ENCODE measurements around the gene CCNA2. TPM values are rescaled to one million over a fixed set of nuclear protein-coding genes. Genes with fewer than 3 reads are reported as not detected.

Gene CCNA2
- total and polyA plus RNA-seq, 9 of the 15 experiments (the other 6 are each of a cell fraction or from before 2014, with no cell fraction given): 37.1 to 197 (median 154) TPM

DNA sequence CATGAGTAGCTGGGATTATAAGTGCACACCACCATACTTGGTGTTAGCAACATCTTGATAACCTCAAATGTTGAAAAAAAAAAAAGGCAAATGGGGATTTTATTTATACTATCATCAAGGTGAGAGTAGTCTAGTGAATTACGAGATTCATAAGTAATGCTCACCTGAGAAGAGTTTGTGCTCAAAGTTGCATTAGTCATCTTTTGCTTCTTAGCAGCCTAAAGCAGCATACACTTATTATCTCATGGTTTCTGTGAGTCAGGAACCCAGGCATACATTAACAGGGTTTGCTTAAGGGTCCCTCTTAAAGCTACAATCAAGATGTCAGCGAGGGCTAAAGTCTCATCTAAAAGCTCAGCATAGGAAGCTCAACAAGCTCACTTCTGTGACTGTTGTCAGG lies 30.7 kb downstream of the CCNA2 start:
- no peak for FAIRE-seq
- no peak overlapping the region for H3K27ac ChIP-seq (ENCODE audit: extremely low read depth, low read depth, low read length)
- H3K36me3 ChIP-seq (ENCODE audit: control insufficient read depth, insufficient read depth, low read length): no peaks in the 10 kb centered on the region
- in situ Hi-C loops (cut with MboI) (no loop called here), intact Hi-C loops (cut with micrococcal nuclease) (no loop called here)
- H4K20me1 ChIP-seq (replicated peaks; ENCODE audit: control insufficient read depth, insufficient read depth, low read length): no peaks in the 10 kb centered on the region
- H3K9ac ChIP-seq (ENCODE audit: insufficient read depth in 1 of 2, low read depth in 2 of 2, low read length in 2 of 2): no peak overlapping the region
- ATAC-seq: no peak
- ChIA-PET POLR2A (interaction anchor here (1.5 kb wide), 1 partner anchor 11 kb away, joined by 3 read pairs; no protein-coding TSS in a partner anchor), CTCF (ENCODE audit: low intra/inter-chr PET ratio) (no interaction called here)
- H3K9me3 ChIP-seq (replicated peaks; ENCODE audit: control insufficient read depth, insufficient read depth, low read depth, low read length): no peaks in the 10 kb centered on the region
- H3K4me3 ChIP-seq: no peak overlapping the region
- no TSS peak for BruUV-seq (replicated peaks)
- no peak overlapping the region for H2AFZ ChIP-seq (ENCODE audit: low read depth, low read length)
- DNase-seq (ENCODE audit: extremely low read depth in 1 of 4, low spot score in 3 of 4): no peak
- no peak overlapping the region for H3K4me2 ChIP-seq (ENCODE audit: insufficient read depth, low read length)
- H3K4me1 ChIP-seq (replicated peaks in 1 of 2; ENCODE audit: control insufficient read depth in 2 of 2, insufficient read depth in 2 of 2, low read length in 2 of 2): peaks cover 5 to 36% of the 10 kb centered on the region in 2 experiments; a peak in 3 of 5 replicates
- no peaks in the 10 kb centered on the region for H3K27me3 ChIP-seq (ENCODE audit: control insufficient read depth in 2 of 2, insufficient read depth in 2 of 2, low read length in 2 of 2)
- TF ChIP-seq ZBTB1 (CRISPR knock-in tag; IDR thresholded peaks at IDR 0.05; ENCODE audit: borderline replicate concordance, low read depth) (no peak), PHTF2 (CRISPR knock-in tag; IDR thresholded peaks at IDR 0.05) (no peak), ZNF699 (CRISPR knock-in tag; IDR thresholded peaks at IDR 0.05; ENCODE audit: insufficient replicate concordance) (no peak), MCM3 (IDR thresholded peaks at IDR 0.05) (no peak), PURB (CRISPR knock-in tag; IDR thresholded peaks at IDR 0.05; ENCODE audit: low read depth) (no peak), NR2C1 (IDR thresholded peaks at IDR 0.05) (no peak), NR2C1 (tag; IDR thresholded peaks at IDR 0.05) (no peak), NONO (IDR thresholded peaks at IDR 0.05; ENCODE audit: low read depth in 2 of 2, low read length in 1 of 2) (no peak), PRMT5 (CRISPR knock-in tag; IDR thresholded peaks at IDR 0.05) (no peak), RCOR1 (IDR thresholded peaks at IDR 0.05; ENCODE audit: borderline replicate concordance in 1 of 2, low read depth in 2 of 2, low read length in 2 of 2) (no peak)
- TF ChIP-seq, protein P1, sequence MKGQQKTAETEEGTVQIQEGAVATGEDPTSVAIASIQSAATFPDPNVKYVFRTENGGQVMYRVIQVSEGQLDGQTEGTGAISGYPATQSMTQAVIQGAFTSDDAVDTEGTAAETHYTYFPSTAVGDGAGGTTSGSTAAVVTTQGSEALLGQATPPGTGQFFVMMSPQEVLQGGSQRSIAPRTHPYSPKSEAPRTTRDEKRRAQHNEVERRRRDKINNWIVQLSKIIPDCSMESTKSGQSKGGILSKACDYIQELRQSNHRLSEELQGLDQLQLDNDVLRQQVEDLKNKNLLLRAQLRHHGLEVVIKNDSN (CRISPR knock-in tag; IDR thresholded peaks at IDR 0.05): no peak
- WGBS (ENCODE audit: insufficient coverage, low coverage, missing lambda C conversion rate): 81% methylated on average over 2 of the region's 2 CpGs
- H3K9me1 ChIP-seq (ENCODE audit: control insufficient read depth, insufficient read depth, low read length): no peaks in the 10 kb centered on the region
- no peaks in the 10 kb centered on the region for H3K79me2 ChIP-seq (ENCODE audit: control insufficient read depth, insufficient read depth, low read length)

Data from K562 (cell line).